Stimulated activated CD4-positive, alpha-beta T cell treated with anti-CD3 and anti-CD28 coated beads, Interleukin-1b, Interleukin-23, amount 100 ng/mL, for 48 hours (primary cell): ENCODE data around the gene DPP9.
"Not testable (repeated sequence)": the region's sequence is repeated elsewhere in the genome, so short reads cannot be mapped to it uniquely, and the experiment has no call there.

Experiments used
- DNase-seq: peaks from one replicate; pipeline ENCODE4 v3.0.0-alpha.2; 2020

DPP9 gene

GRCh38 chr19:4738734-4739133 lies 15.1 kb upstream of the DPP9 start:
- DNase-seq: no peak

- DNase-seq: no peak
Observed at GRCh38 chr19:4737955-4738600, 14.4 kb upstream of the DPP9 start.

- DNase-seq: no peak
Observed at GRCh38 chr19:4733755-4734345, 10.2 kb upstream of the DPP9 start.

GRCh38 chr19:4732680-4733114 lies 9.1 kb upstream of the DPP9 start:
- peak; percentile 65 for DNase-seq

- peak; percentile 70 for DNase-seq
Observed at GRCh38 chr19:4730740-4731171, 7.1 kb upstream of the DPP9 start.

GRCh38 chr19:4728871-4729270 lies 5.2 kb upstream of the DPP9 start:
- no peak for DNase-seq

- DNase-seq: no peak
Observed at GRCh38 chr19:4722671-4723594, 709 bp downstream of the DPP9 start.

- DNase-seq: no peak
Observed at GRCh38 chr19:4721196-4721595, 2.4 kb downstream of the DPP9 start.

GRCh38 chr19:4720037-4720700 lies 3.5 kb downstream of the DPP9 start:
- DNase-seq: no peak

GRCh38 chr19:4719499-4719866 lies 4.2 kb downstream of the DPP9 start:
- DNase-seq: no peak

GRCh38 chr19:4717966-4718701 lies 5.5 kb downstream of the DPP9 start:
- no peak for DNase-seq

GRCh38 chr19:4717191-4717965 lies 6.3 kb downstream of the DPP9 start:
- no peak for DNase-seq

GRCh38 chr19:4715529-4716221 lies 8.0 kb downstream of the DPP9 start:
- no peak for DNase-seq

GRCh38 chr19:4715178-4715528 lies 8.5 kb downstream of the DPP9 start:
- not testable (repeated sequence) for DNase-seq

- no peak for DNase-seq
Observed at GRCh38 chr19:4714016-4714415, 9.6 kb downstream of the DPP9 start.

- DNase-seq: no peak
Observed at GRCh38 chr19:4713384-4713951, 10.2 kb downstream of the DPP9 start.

- DNase-seq: no peak
Observed at GRCh38 chr19:4712771-4713170, 10.9 kb downstream of the DPP9 start.

GRCh38 chr19:4711211-4711610 lies 12.4 kb downstream of the DPP9 start:
- DNase-seq: no peak

GRCh38 chr19:4710281-4710600 lies 13.4 kb downstream of the DPP9 start:
- DNase-seq: no peak

- no peak for DNase-seq
Observed at GRCh38 chr19:4709440-4710280, 14.0 kb downstream of the DPP9 start.
